ENCODE results near the gene SUGCT.
"Not testable (repeated sequence)": the region's sequence is repeated elsewhere in the genome, so short reads cannot be mapped to it uniquely, and the experiment has no call there.

The SUGCT gene

GRCh38 chr7:40141916-40142315 is 7.1 kb downstream of the SUGCT start:
- DNase-seq = not testable (repeated sequence)

DNA sequence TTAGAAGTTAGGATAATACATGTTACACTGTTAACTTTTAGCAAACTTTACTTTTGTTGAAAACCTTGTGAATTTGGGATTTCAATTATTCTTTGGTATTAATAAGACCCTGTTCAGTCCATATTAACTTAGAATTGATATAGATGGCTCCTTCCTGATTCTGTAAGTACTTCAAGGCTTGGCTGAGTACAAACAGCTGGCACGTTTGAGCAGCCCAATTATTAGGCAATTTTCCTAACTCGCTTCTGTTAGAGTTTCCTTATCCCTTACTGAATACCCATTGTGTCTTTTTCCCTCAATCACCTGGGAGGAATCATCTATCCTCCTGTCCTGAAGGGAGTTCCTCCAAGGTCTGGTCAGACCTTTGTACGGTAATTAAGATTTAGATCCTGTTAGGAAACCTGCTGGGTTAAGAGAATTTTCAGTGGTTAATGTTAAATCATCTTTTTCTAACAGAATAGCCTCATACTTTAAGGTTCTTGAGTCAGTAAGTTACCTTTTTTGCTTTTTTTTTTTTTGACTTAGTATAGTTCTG is 10.9 kb downstream of the SUGCT start:
- not testable (repeated sequence) for DNase-seq

DNA sequence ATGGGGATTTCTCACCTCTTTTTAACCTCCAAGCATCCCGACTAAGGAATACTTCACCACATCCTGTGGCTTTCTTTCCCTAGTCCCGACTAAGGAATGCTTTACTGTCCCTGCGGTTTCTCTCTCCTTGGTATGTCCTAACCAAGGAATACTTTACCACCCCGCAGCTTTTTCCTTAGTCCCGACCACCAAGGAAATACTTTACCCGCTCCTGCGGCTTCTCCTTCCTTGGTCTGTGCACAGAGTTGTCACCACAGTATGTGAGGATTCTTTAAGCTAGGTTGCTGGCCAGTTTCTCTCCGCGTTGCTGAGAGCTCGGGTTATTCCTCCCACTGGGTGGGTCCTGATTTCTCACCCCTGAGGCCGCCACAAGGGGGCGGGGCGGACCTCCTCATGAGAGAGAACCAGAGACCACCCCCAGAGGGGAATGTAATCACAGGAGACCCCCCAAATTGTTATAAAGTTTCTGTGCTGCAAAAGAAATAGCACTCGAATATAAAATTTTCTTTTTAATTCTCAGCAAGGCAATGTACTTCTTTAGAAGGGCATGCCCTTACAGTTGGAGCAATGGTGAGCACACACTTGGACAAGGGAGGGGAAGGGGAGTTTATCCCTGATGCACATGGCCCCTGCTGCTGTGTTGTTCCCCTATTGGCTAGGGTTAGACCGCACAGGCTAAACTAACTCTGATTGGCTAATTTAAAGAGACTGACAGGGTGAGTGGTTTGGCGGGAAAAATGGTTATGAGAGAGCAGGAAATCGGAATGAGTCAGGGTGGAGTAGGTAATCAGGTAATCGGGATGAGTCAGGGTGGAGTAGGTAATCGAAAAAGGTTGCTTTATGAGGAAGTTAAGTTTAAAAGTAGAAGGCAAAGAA is 12.8 kb downstream of the SUGCT start:
- DNase-seq = no peak

GRCh38 chr7:40148247-40148580 is 13.4 kb downstream of the SUGCT start:
- DNase-seq = not testable (repeated sequence)

DNA sequence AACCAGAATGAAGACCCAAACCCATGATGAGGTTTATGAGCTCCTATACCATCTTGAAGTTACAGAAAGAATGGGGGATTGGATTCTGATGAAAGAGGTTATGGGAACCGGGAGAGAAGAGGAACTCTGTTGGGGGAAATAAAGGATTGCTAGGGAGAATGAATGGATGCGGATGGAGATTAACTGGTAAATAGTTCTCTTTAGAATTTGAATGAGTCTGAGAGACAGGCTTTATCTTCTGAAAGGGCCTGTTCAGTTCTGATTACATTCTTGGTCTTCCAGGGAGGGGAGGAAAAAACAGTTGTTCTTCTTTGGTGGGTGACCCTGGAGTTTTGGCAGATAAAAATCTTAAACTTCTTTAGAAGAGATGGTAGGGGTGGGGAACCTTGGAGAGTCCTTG is 13.9 kb downstream of the SUGCT start:
- no peak for DNase-seq

DNA sequence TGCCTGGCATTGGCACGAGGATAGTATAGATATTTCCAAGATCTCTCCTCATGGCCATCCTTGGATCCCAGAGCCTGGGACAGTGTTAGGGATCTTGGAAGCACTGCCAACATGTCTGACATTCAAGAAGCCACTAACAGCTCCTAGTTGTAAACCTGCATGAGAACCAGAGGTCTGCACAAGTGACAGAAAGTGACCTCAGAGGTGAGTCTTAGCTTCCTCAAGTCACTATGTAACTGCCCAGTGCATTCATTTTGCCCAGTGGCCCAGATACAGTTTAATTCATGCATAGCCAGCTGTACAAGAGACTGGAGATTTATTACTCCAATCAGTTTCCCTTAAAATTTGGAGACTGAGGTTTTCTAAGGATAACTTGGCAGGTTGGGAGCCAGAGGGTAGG is 16.7 kb downstream of the SUGCT start:
- DNase-seq = no peak

DNA sequence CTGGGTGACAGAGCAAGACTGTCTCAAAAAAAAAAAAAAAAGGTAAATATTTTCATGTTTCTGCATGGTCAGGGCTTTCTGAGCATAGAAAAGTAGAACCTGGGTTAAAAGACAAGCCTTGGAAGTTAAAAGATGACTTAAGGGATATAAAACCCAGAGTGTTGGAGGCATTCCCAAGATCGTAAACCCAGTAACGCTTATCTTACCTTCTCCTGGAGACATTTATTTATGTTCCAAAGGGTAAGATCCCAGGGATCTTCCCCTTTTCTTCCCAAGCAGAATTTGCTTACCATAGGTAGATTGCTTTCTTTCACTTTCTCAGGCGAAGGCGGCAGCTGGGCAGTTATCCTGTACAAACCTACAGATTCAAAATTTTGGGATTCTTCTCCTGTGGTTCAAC is 22.2 kb downstream of the SUGCT start:
- DNase-seq = no peak

GRCh38 chr7:40162516-40162915 is 27.7 kb downstream of the SUGCT start:
- no peak for DNase-seq

GRCh38 chr7:40165216-40165615 is 30.4 kb downstream of the SUGCT start:
- DNase-seq = no peak

GRCh38 chr7:40167291-40167690 is 32.5 kb downstream of the SUGCT start:
- DNase-seq = no peak

- DNase-seq = not testable (repeated sequence)
Observed at GRCh38 chr7:40168266-40168665, 33.5 kb downstream of the SUGCT start.

- DNase-seq = not testable (repeated sequence)
Observed at GRCh38 chr7:40173121-40173520, 38.3 kb downstream of the SUGCT start.

DNA sequence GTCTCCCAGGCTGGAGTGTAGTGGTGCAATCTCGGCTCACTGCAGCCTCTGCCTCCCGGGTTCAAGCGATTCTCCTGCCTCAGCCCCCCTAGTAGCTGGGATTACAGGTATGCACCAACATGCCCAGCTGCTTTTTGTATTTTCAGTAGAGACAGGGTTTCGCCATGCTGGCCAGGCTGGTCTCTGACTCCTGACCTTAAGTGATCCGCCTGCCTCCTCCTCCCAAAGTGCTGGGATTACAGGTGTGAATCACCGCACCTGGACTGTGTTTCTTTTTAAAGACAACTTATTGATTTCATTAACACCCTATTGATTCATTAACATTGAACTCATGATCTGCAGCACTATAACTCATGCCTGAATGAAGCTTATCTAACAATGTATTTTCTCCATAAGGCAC is 40.5 kb downstream of the SUGCT start:
- DNase-seq = not testable (repeated sequence)

GRCh38 chr7:40175725-40176510 is 41.1 kb downstream of the SUGCT start:
- no peak for DNase-seq

GRCh38 chr7:40177071-40177470 is 42.3 kb downstream of the SUGCT start:
- DNase-seq = no peak

- no peak for DNase-seq
Observed at GRCh38 chr7:40182452-40182851, 47.6 kb downstream of the SUGCT start.

DNA sequence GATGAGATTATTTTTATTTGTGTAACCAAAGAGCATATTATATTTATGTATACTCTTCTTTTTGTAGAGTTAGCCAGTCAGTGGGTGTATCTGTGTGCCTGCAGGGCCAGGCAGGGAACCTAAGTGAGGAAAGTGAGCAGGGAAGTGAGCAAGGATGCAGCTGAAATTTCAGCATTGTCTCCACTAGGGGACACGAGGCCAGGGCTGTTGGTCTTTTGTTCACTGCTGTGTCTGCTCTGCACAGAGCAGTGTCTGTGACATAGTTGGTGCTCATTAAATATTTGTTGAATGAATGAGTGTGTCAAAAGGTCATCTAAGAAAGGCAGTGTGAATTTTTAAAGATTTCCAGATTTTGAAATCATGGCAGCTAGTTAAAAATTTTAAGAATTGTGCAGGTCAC is 51.8 kb downstream of the SUGCT start:
- DNase-seq = peak in 1 of 2 experiments; percentile 7

- no peak for DNase-seq
Observed at GRCh38 chr7:40192036-40192435, 57.2 kb downstream of the SUGCT start.

DNA sequence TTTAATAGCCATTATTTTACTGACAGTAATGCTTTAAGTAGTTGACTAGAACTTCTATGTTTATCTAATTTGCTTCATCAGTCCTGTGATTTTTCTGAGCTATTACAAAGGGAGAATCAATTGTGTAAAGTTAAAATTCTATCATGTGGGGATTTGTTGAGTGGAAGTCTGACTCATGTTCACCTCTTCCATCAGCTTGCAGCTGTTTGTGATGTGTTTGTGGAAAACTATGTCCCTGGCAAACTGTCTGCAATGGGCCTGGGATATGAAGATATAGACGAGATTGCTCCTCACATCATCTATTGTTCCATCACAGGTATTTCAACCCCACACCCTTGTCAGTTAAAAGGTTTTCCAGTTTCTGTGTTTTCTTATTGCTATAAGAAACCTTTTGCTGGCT is 59.9 kb downstream of the SUGCT start:
- no peak for DNase-seq

GRCh38 chr7:40197527-40197926 is 62.7 kb downstream of the SUGCT start:
- no peak for DNase-seq

GRCh38 chr7:40199076-40199802 is 64.4 kb downstream of the SUGCT start:
- peak; percentile 38 to 56 for DNase-seq

DNA sequence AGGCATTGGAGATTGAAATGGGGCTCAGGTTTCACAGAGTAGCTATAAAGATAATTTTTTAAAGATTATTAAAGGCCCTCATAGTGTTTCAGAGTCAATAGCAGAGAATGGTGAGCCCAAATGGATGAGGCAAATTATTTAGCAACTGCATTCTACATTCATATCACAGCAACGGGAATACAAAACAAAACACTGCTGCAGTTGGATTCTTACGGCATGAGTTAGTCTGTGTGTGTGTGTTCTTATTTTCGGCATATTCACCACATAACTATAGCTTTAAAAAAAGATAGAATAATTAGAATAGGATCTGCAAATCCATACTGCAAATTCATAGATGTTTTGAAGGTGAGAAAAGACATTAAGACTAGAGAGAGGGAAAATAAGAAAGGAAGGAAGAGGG is 66.0 kb downstream of the SUGCT start:
- no peak for DNase-seq

- no peak for DNase-seq
Observed at GRCh38 chr7:40202851-40203250, 68.0 kb downstream of the SUGCT start.

All from Kasumi-1 (cell line).